ENCODE measurements around the gene ACE. TPM values are rescaled to one million over a fixed set of nuclear protein-coding genes. Genes with fewer than 3 reads are reported as not detected.

The ACE gene
- total RNA-seq, 1 donor from 2014 or later: not detected

DNA sequence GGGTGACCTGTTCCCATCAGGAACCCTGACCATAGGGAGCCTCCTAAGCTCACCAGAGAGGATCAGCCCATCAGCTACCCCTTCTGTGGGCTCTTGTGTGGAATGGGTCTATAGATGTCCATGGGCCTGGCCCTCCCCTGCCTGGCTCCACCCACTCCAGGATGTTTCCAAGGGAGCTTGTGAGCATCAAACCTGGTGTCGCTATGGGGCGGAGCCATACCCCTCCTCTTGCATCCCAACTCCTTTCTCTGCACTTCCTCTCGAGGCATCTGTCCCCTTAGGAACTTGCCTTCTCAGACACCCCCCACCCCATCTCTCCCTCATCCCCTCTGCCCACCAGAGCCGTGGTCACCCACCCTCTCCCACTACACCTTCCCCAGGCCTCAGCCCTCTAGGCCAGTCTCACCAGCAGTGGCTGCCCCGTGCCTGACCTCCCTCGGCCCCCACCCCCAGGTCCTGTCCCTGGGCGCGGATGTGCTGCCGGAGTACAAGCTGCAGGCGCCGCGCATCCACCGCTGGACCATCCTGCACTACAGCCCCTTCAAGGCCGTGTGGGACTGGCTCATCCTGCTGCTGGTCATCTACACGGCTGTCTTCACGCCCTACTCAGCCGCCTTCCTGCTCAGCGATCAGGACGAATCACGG, 56.7 kb downstream of the ACE start:
- Histone ChIP-seq H2AFZ (replicated peaks) (no peak overlapping the region), H3F3A (ENCODE audit: low read depth) (no peaks in the 10 kb centered on the region), H3K27ac (no peak overlapping the region), H3K4me3 (no peak overlapping the region), H3K9me3 (ENCODE audit: low read depth) (no peaks in the 10 kb centered on the region), H3K4me2 (no peak overlapping the region), H3K4me1 (no peaks in the 10 kb centered on the region), H3K36me3 (no peaks in the 10 kb centered on the region), H3K9ac (no peak overlapping the region), H3K27me3 (peaks cover 18% of the 10 kb centered on the region), H4K20me1 (ENCODE audit: low read depth) (no peaks in the 10 kb centered on the region), H3K79me2 (ENCODE audit: low read depth) (no peaks in the 10 kb centered on the region)
- Mint-ChIP-seq H3K36me3 (no peaks in the 10 kb centered on the region), H3K27me3 (ENCODE audit: insufficient read depth, low read depth) (peaks cover 5% of the 10 kb centered on the region), H3K27ac (no peak overlapping the region), H3K4me1 (peaks cover 2% of the 10 kb centered on the region), H3K4me3 (no peak overlapping the region), H3K9me3 (no peaks in the 10 kb centered on the region)
- TF ChIP-seq EZH2phosphoT487 (IDR thresholded peaks at IDR 0.05) (no peak), EZH2 (IDR thresholded peaks at IDR 0.05) (no peak)
- TF ChIP-seq, protein P1, sequence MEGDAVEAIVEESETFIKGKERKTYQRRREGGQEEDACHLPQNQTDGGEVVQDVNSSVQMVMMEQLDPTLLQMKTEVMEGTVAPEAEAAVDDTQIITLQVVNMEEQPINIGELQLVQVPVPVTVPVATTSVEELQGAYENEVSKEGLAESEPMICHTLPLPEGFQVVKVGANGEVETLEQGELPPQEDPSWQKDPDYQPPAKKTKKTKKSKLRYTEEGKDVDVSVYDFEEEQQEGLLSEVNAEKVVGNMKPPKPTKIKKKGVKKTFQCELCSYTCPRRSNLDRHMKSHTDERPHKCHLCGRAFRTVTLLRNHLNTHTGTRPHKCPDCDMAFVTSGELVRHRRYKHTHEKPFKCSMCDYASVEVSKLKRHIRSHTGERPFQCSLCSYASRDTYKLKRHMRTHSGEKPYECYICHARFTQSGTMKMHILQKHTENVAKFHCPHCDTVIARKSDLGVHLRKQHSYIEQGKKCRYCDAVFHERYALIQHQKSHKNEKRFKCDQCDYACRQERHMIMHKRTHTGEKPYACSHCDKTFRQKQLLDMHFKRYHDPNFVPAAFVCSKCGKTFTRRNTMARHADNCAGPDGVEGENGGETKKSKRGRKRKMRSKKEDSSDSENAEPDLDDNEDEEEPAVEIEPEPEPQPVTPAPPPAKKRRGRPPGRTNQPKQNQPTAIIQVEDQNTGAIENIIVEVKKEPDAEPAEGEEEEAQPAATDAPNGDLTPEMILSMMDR (IDR thresholded peaks at IDR 0.05): no peak
- no peak for DNase-seq (ENCODE audit: low spot score)

DNA sequence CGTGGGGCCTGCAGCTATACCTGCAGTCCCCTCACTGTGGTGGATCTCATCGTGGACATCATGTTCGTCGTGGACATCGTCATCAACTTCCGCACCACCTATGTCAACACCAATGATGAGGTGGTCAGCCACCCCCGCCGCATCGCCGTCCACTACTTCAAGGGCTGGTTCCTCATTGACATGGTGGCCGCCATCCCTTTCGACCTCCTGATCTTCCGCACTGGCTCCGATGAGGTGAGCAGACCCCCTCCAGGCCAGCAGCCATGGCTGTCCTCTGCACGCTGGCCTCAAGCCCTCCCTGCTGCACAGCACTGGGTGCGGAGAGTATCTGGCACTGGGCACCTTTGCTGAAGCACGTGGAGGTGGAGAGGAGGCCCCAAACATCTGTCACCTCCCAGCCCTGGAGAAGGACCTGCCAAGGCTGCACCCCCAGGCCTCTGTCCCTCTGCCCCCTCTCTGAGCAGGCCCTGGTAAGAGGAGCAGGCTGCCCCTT, 57.3 kb downstream of the ACE start:
- Histone ChIP-seq H2AFZ (replicated peaks) (no peak overlapping the region), H4K20me1 (ENCODE audit: low read depth) (no peaks in the 10 kb centered on the region), H3K79me2 (ENCODE audit: low read depth) (no peaks in the 10 kb centered on the region), H3K9me3 (ENCODE audit: low read depth) (no peaks in the 10 kb centered on the region), H3K27ac (no peak overlapping the region), H3K27me3 (peaks cover 23% of the 10 kb centered on the region), H3K36me3 (no peaks in the 10 kb centered on the region), H3K4me2 (no peak overlapping the region), H3K4me1 (no peaks in the 10 kb centered on the region), H3K4me3 (no peak overlapping the region), H3F3A (ENCODE audit: low read depth) (no peaks in the 10 kb centered on the region), H3K9ac (no peak overlapping the region)
- Mint-ChIP-seq H3K36me3 (no peaks in the 10 kb centered on the region), H3K9me3 (no peaks in the 10 kb centered on the region), H3K27ac (no peak overlapping the region), H3K27me3 (ENCODE audit: insufficient read depth, low read depth) (peaks cover 5% of the 10 kb centered on the region), H3K4me3 (no peak overlapping the region), H3K4me1 (peaks cover 2% of the 10 kb centered on the region)
- no peak for TF ChIP-seq EZH2 (IDR thresholded peaks at IDR 0.05)
- TF ChIP-seq EZH2phosphoT487 (IDR thresholded peaks at IDR 0.05): no peak
- TF ChIP-seq, protein P1 (IDR thresholded peaks at IDR 0.05): no peak
- no peak for DNase-seq (ENCODE audit: low spot score)

- Histone ChIP-seq H3K4me1 (no peaks in the 10 kb centered on the region), H3K4me3 (no peak overlapping the region), H3K9ac (no peak overlapping the region), H3K36me3 (no peaks in the 10 kb centered on the region), H3K9me3 (ENCODE audit: low read depth) (no peaks in the 10 kb centered on the region), H3K27me3 (peaks cover 31% of the 10 kb centered on the region), H2AFZ (replicated peaks) (no peak overlapping the region), H3F3A (ENCODE audit: low read depth) (no peaks in the 10 kb centered on the region), H3K79me2 (ENCODE audit: low read depth) (no peaks in the 10 kb centered on the region), H4K20me1 (ENCODE audit: low read depth) (no peaks in the 10 kb centered on the region), H3K27ac (no peak overlapping the region), H3K4me2 (no peak overlapping the region)
- Mint-ChIP-seq H3K4me3 (no peak overlapping the region), H3K4me1 (peaks cover 2% of the 10 kb centered on the region), H3K27me3 (ENCODE audit: insufficient read depth, low read depth) (peaks cover 9% of the 10 kb centered on the region), H3K9me3 (no peaks in the 10 kb centered on the region), H3K36me3 (no peaks in the 10 kb centered on the region), H3K27ac (peak overlapping the region; percentile 7)
- DNase-seq (ENCODE audit: low spot score): no peak
- no peak for TF ChIP-seq EZH2 (IDR thresholded peaks at IDR 0.05)
- TF ChIP-seq, protein P1 (IDR thresholded peaks at IDR 0.05): no peak
- no peak for TF ChIP-seq EZH2phosphoT487 (IDR thresholded peaks at IDR 0.05)
Observed at GRCh38 chr17:63534816-63535455, 58.1 kb downstream of the ACE start.

All from neural progenitor cell (in vitro differentiated cells).